B cell (primary cell): ENCODE measurements around the gene LRRN2. TPM values are rescaled to one million over a fixed set of nuclear protein-coding genes. Genes with fewer than 3 reads are reported as not detected.

Experiments used
- ATAC-seq: fragments of 200-7000 bp; cut with Tn5 transposase; one replicate; pipeline ENCODE4 v1.10.0; 2021; ENCODE audit warnings: low read depth, mild to moderate bottlenecking, moderate number of reproducible peaks, moderate library complexity
- CTCF ChIA-PET: fragments of 350-600 bp; sonication (Branson Sonifier 250); formaldehyde crosslinking; loops from one replicate; lab custom pipeline; 2021; ENCODE audit warnings: antibody characterized with exemption, inconsistent platforms; lab: Charles Lee
- POLR2A ChIA-PET: fragments of 350-600 bp; sonication (Branson Sonifier 250); formaldehyde crosslinking; loops from one replicate; lab custom pipeline; 2021; ENCODE audit warnings: antibody characterized with exemption; lab: Charles Lee
- DNase-seq: peaks from one replicate; pipeline ENCODE4 v3.0.0; 2013
- H2AFZ ChIP-seq: 2 replicates; pipeline ENCODE4 v1.6.1; 2012; ENCODE audit warnings: mild to moderate bottlenecking, low read depth, low read length; ENCODE audit not compliant: insufficient read depth, poor library complexity, severe bottlenecking
- H3K27ac ChIP-seq, 2 donors: 1 replicate in 1 of 2; 2 replicates in 1 of 2; pipeline ENCODE4 v1.5.1; 2012 to 2013; ENCODE audit warnings: low read length in 2 of 2, mild to moderate bottlenecking in 2 of 2, moderate library complexity in 1 of 2
- H3K27me3 ChIP-seq, 4 experiments: fragments of 200-600 bp in 1 of 4; sonication (generic) in 1 of 4; replicated peaks in 1 of 4; 1 replicate in 2 of 4; 2 replicates in 2 of 4; pipeline versions ENCODE4 v1.6.1 to v1.7.0; 2013 to 2016; ENCODE audit warnings: low read length in 3 of 4, mild to moderate bottlenecking in 2 of 4, mixed read lengths in 1 of 4, moderate library complexity in 1 of 4; ENCODE audit not compliant: insufficient read depth in 4 of 4, control insufficient read depth in 3 of 4; ENCODE audit errors: control extremely low read depth in 1 of 4
- H3K36me3 ChIP-seq, 2 experiments: replicated peaks in 1 of 2; 1 replicate in 1 of 2; 2 replicates in 1 of 2; pipeline versions ENCODE4 v1.6.1 to v1.7.1; 2013; ENCODE audit warnings: low read length in 1 of 2; ENCODE audit not compliant: insufficient read depth in 2 of 2, control insufficient read depth in 1 of 2; ENCODE audit errors: control extremely low read depth in 1 of 2, extremely low read depth in 1 of 2
- H3K4me1 ChIP-seq, 2 donors: fragments of 200-600 bp in 1 of 2; sonication (generic) in 1 of 2; 1 replicate in 1 of 2; 2 replicates in 1 of 2; pipeline versions ENCODE4 v1.5.1 to v1.6.1; 2013 to 2017; ENCODE audit warnings: low read length in 2 of 2; ENCODE audit not compliant: control insufficient read depth in 2 of 2, insufficient read depth in 2 of 2
- H3K4me2 ChIP-seq: replicated peaks from 2 replicates; pipeline ENCODE3; 2012; ENCODE audit warnings: mild to moderate bottlenecking, low read depth, low read length; ENCODE audit not compliant: poor library complexity, severe bottlenecking
- H3K4me3 ChIP-seq, 5 experiments: fragments of 200-600 bp in 1 of 5; sonication (generic) in 1 of 5; 1 replicate in 3 of 5; 2 replicates in 2 of 5; pipeline versions ENCODE4 v1.5.1 to v1.7.0; 2011 to 2016; ENCODE audit warnings: low read length in 4 of 5, mild to moderate bottlenecking in 4 of 5, low read depth in 2 of 5, control low read depth in 1 of 5, moderate library complexity in 1 of 5; ENCODE audit not compliant: insufficient read depth in 1 of 5; ENCODE audit errors: control extremely low read depth in 1 of 5, extremely low read depth in 1 of 5
- H3K79me2 ChIP-seq: fragments of 200-600 bp; sonication (generic); one replicate; pipeline ENCODE4 v1.6.0; 2016; ENCODE audit warnings: low read length; ENCODE audit not compliant: control insufficient read depth, insufficient read depth
- H3K9ac ChIP-seq: fragments of 200-600 bp; sonication (generic); 2 replicates; pipeline ENCODE4 v1.6.1; 2017; ENCODE audit warnings: mild to moderate bottlenecking, low read length, moderate library complexity
- H3K9me3 ChIP-seq, 3 donors: one replicate each; pipeline versions ENCODE4 v1.6.1 to v1.7.1; 2013; ENCODE audit warnings: low read length in 2 of 3; ENCODE audit not compliant: control insufficient read depth in 2 of 3, insufficient read depth in 1 of 3; ENCODE audit errors: control extremely low read depth in 1 of 3
- H4K20me1 ChIP-seq: 2 replicates; pipeline ENCODE4 v1.6.0; 2012; ENCODE audit warnings: mild to moderate bottlenecking, low read length; ENCODE audit not compliant: insufficient read depth, control insufficient read depth, poor library complexity, severe bottlenecking
- H3K27ac Mint-ChIP-seq: one replicate; pipeline ENCODE4 v1.8.0; 2021; ENCODE audit warnings: mixed read lengths
- H3K27me3 Mint-ChIP-seq: one replicate; pipeline ENCODE4 v1.8.0; 2021; ENCODE audit warnings: mixed read lengths
- H3K4me1 Mint-ChIP-seq: one replicate; pipeline ENCODE4 v1.8.0; 2021; ENCODE audit warnings: mixed read lengths
- H3K4me3 Mint-ChIP-seq: one replicate; pipeline ENCODE4 v1.8.0; 2021; ENCODE audit warnings: mixed read lengths
- H3K9me3 Mint-ChIP-seq: one replicate; pipeline ENCODE4 v1.8.0; 2022; ENCODE audit warnings: mixed read lengths; ENCODE audit not compliant: insufficient read depth
- EZH2 ChIP-seq: IDR thresholded peaks from 2 replicates; pipeline ENCODE4 v1.6.1; 2012; ENCODE audit warnings: borderline replicate concordance, low read depth, mild to moderate bottlenecking, moderate library complexity, low read length; ENCODE audit not compliant: insufficient read depth, poor library complexity, severe bottlenecking
- WGBS: methylation state at CpG from one replicate; pipeline ENCODE4 v1.1.5; 2013; ENCODE audit warnings: missing lambda C conversion rate; ENCODE audit not compliant: insufficient coverage; 5-methylcytosine and 5-hydroxymethylcytosine counted together
- intact Hi-C: fragments of 100-400 bp; cut with micrococcal nuclease; formaldehyde crosslinking; loops from one replicate; pipeline ENCODE4 v1.10.0; 2022
- polyA plus RNA-seq: library from polyadenylated mRNA; depleted of rRNA; stranded (reverse); fragments of >200 nt; gene quantifications from 2 replicates; pipeline ENCODE4 v1.2.3, GENCODE V29; 2012
- total RNA-seq, 2 donors: library from RNA; stranded (reverse); fragments of 120-200 nt in 1 of 2; gene quantifications; 1 replicate in 1 of 2; 2 replicates in 1 of 2; pipeline versions ENCODE4 v1.2.3 to v1.2.4, GENCODE V29; 2013 to 2022
- TF ChIP-seq, protein P1 (sequence below): fragments of 200-600 bp; IDR thresholded peaks from one replicate; pipeline ENCODE4 v1.8.0; 2022; ENCODE audit warnings: antibody characterized with exemption, mild to moderate bottlenecking

The LRRN2 gene
- total and polyA plus RNA-seq, 2 donors (not counting 1 experiment from before 2014, with no cell fraction given) = not detected

DNA sequence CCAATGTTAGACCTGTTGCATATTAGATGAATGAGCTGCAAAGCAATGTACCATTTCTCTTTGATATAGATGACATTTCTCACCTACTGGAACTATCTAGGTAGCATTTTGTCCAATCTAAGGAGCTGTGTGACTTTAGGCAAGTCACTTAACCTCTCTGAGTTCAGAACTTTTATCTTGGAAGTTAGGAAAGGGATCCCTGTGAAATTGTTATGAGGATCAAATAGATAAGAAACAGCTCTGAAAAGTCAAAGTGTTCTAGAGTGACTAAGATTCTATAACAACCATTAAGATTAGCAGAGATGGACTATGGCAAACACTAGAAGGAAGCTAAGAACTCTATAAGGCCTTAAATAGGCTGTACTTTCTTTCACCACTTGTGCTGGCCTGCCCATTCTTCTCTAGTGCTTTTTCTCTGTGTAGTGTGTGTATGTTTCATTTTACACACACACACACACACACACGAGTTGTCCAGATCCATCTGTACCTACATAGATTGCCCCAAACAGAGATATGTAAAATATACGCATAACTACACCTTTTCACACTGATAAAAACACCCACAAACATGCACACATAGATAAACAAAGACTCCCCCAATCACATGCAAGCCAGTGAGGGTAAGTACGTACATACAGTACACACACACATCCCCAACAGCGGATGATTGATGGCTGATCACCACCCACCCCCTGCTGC, 19.4 kb upstream of the LRRN2 start:
- H3K4me1 ChIP-seq = no peaks in the 10 kb centered on the region
- no peaks in the 10 kb centered on the region for H3K79me2 ChIP-seq
- intact Hi-C loops = no loop called here
- ATAC-seq = no peak
- WGBS = 90% methylated on average over 2 of the region's 4 CpGs
- no peak overlapping the region for H3K9ac ChIP-seq
- no peak overlapping the region for H3K4me2 ChIP-seq
- TF ChIP-seq, protein P1, sequence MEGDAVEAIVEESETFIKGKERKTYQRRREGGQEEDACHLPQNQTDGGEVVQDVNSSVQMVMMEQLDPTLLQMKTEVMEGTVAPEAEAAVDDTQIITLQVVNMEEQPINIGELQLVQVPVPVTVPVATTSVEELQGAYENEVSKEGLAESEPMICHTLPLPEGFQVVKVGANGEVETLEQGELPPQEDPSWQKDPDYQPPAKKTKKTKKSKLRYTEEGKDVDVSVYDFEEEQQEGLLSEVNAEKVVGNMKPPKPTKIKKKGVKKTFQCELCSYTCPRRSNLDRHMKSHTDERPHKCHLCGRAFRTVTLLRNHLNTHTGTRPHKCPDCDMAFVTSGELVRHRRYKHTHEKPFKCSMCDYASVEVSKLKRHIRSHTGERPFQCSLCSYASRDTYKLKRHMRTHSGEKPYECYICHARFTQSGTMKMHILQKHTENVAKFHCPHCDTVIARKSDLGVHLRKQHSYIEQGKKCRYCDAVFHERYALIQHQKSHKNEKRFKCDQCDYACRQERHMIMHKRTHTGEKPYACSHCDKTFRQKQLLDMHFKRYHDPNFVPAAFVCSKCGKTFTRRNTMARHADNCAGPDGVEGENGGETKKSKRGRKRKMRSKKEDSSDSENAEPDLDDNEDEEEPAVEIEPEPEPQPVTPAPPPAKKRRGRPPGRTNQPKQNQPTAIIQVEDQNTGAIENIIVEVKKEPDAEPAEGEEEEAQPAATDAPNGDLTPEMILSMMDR = no peak
- TF ChIP-seq EZH2 = no peak
- H3K27me3 ChIP-seq = peaks cover 0 to 8% (median 0%) of the 10 kb centered on the region in 4 experiments
- no peak overlapping the region for H3K4me3 ChIP-seq
- Mint-ChIP-seq H3K4me3 (no peak overlapping the region), H3K27me3 (peaks cover 27% of the 10 kb centered on the region), H3K27ac (no peak overlapping the region), H3K4me1 (no peaks in the 10 kb centered on the region), H3K9me3 (no peaks in the 10 kb centered on the region)
- H3K27ac ChIP-seq = no peak overlapping the region
- no peaks in the 10 kb centered on the region for H3K36me3 ChIP-seq
- ChIA-PET CTCF (interaction anchor here (0.8 to 1.3 kb wide), 2 partner anchors 40 to 102 kb away, joined by 3 to 6 read pairs; no protein-coding TSS in a partner anchor), POLR2A (no interaction called here)
- no peak overlapping the region for H2AFZ ChIP-seq
- H4K20me1 ChIP-seq = no peaks in the 10 kb centered on the region
- no peaks in the 10 kb centered on the region for H3K9me3 ChIP-seq
- no peak for DNase-seq
